Measurements from ENCODE around the gene TMEM40.

The TMEM40 gene

GRCh38 chr3:12709334-12709733, 49.7 kb downstream of the TMEM40 start:
- Histone ChIP-seq H3K9me2 (replicated peaks; ENCODE audit: low read depth, low read length) (no peaks in the 10 kb centered on the region), H3K4me3 (ENCODE audit: low read length, poor library complexity, severe bottlenecking) (no peak overlapping the region), H3K9ac (ENCODE audit: low read depth, low read length, poor library complexity, severe bottlenecking) (no peak overlapping the region), H3K36me3 (ENCODE audit: insufficient read depth, low read length) (no peaks in the 10 kb centered on the region), H3K4me2 (ENCODE audit: low read depth, low read length, poor library complexity, severe bottlenecking) (no peak overlapping the region), H3K4me1 (ENCODE audit: insufficient read depth, low read length, poor library complexity, severe bottlenecking) (no peaks in the 10 kb centered on the region), H3K79me2 (ENCODE audit: insufficient read depth, low read length) (no peaks in the 10 kb centered on the region), H2AFZ (ENCODE audit: low read length) (no peak overlapping the region), H4K20me1 (ENCODE audit: insufficient read depth, low read length, poor library complexity, severe bottlenecking) (no peaks in the 10 kb centered on the region), H3F3A (ENCODE audit: low read depth) (no peaks in the 10 kb centered on the region), H3K27me3 (ENCODE audit: insufficient read depth, low read length, poor library complexity, severe bottlenecking) (no peaks in the 10 kb centered on the region), H3K9me3 (ENCODE audit: insufficient read depth, low read depth, low read length) (no peaks in the 10 kb centered on the region)
- no peak for TF ChIP-seq EZH2phosphoT487 (IDR thresholded peaks at IDR 0.05; ENCODE audit: borderline replicate concordance)
- TF ChIP-seq CTCF (conservative IDR thresholded peaks at IDR 0.05; ENCODE audit: low read length): no peak

- Histone ChIP-seq H3K79me2 (ENCODE audit: insufficient read depth, low read length) (no peaks in the 10 kb centered on the region), H3K36me3 (ENCODE audit: insufficient read depth, low read length) (no peaks in the 10 kb centered on the region), H3K4me2 (ENCODE audit: low read depth, low read length, poor library complexity, severe bottlenecking) (no peak overlapping the region), H3K4me3 (ENCODE audit: low read length, poor library complexity, severe bottlenecking) (no peak overlapping the region), H3K27me3 (ENCODE audit: insufficient read depth, low read length, poor library complexity, severe bottlenecking) (no peaks in the 10 kb centered on the region), H3K4me1 (ENCODE audit: insufficient read depth, low read length, poor library complexity, severe bottlenecking) (no peaks in the 10 kb centered on the region), H4K20me1 (ENCODE audit: insufficient read depth, low read length, poor library complexity, severe bottlenecking) (no peaks in the 10 kb centered on the region), H3K9ac (ENCODE audit: low read depth, low read length, poor library complexity, severe bottlenecking) (no peak overlapping the region), H3K9me3 (ENCODE audit: insufficient read depth, low read depth, low read length) (no peaks in the 10 kb centered on the region), H3F3A (ENCODE audit: low read depth) (no peaks in the 10 kb centered on the region), H3K9me2 (replicated peaks; ENCODE audit: low read depth, low read length) (no peaks in the 10 kb centered on the region), H2AFZ (ENCODE audit: low read length) (no peak overlapping the region)
- TF ChIP-seq EZH2phosphoT487 (IDR thresholded peaks at IDR 0.05; ENCODE audit: borderline replicate concordance): no peak
- no peak for TF ChIP-seq CTCF (conservative IDR thresholded peaks at IDR 0.05; ENCODE audit: low read length)
Measured at GRCh38 chr3:12708584-12709192, 50.4 kb downstream of the TMEM40 start.

- no peaks in the 10 kb centered on the region for H3K9me2 ChIP-seq (replicated peaks; ENCODE audit: low read depth, low read length)
- no peaks in the 10 kb centered on the region for H4K20me1 ChIP-seq (ENCODE audit: insufficient read depth, low read length, poor library complexity, severe bottlenecking)
- no peaks in the 10 kb centered on the region for H3K4me1 ChIP-seq (ENCODE audit: insufficient read depth, low read length, poor library complexity, severe bottlenecking)
- H3K4me3 ChIP-seq (ENCODE audit: low read length, poor library complexity, severe bottlenecking): no peak overlapping the region
- H3K27me3 ChIP-seq (ENCODE audit: insufficient read depth, low read length, poor library complexity, severe bottlenecking): no peaks in the 10 kb centered on the region
- TF ChIP-seq CTCF (conservative IDR thresholded peaks at IDR 0.05; ENCODE audit: low read length) (no peak), EZH2phosphoT487 (IDR thresholded peaks at IDR 0.05; ENCODE audit: borderline replicate concordance) (no peak)
- H3K36me3 ChIP-seq (ENCODE audit: insufficient read depth, low read length): no peaks in the 10 kb centered on the region
- H3K9me3 ChIP-seq (ENCODE audit: insufficient read depth, low read depth, low read length): no peaks in the 10 kb centered on the region
- H3F3A ChIP-seq (ENCODE audit: low read depth): no peaks in the 10 kb centered on the region
- no peak overlapping the region for H3K4me2 ChIP-seq (ENCODE audit: low read depth, low read length, poor library complexity, severe bottlenecking)
- no peak overlapping the region for H3K9ac ChIP-seq (ENCODE audit: low read depth, low read length, poor library complexity, severe bottlenecking)
- H2AFZ ChIP-seq (ENCODE audit: low read length): no peak overlapping the region
- no peaks in the 10 kb centered on the region for H3K79me2 ChIP-seq (ENCODE audit: insufficient read depth, low read length)
Measured at GRCh38 chr3:12707449-12707848, 51.6 kb downstream of the TMEM40 start.
